Activated CD4-positive, alpha-beta memory T cell treated with anti-CD3 and anti-CD28 coated beads, Interleukin-2, amount 10 ng/mL, durations not matched to agents 7 days and 5 days (primary cell): ENCODE data around the gene SPOCD1. TPM values are rescaled to one million over a fixed set of nuclear protein-coding genes. Genes with fewer than 3 reads are reported as not detected.

Source experiments
- CTCF ChIA-PET: fragments of 350-600 bp; sonication (Branson Sonifier 250); formaldehyde crosslinking; loops from one replicate; lab custom pipeline; 2021; ENCODE audit warnings: antibody characterized with exemption, inconsistent platforms; lab: Charles Lee
- POLR2A ChIA-PET: fragments of 350-600 bp; sonication (Branson Sonifier 250); formaldehyde crosslinking; loops from one replicate; lab custom pipeline; 2021; ENCODE audit warnings: antibody characterized with exemption; lab: Charles Lee
- DNase-seq: peaks from one replicate; pipeline ENCODE4 v3.0.0-alpha.2; 2020
- H3K27ac Mint-ChIP-seq: one replicate; pipeline ENCODE4 v1.8.0; 2021; ENCODE audit warnings: mild to moderate bottlenecking, mixed read lengths
- H3K27me3 Mint-ChIP-seq: one replicate; pipeline ENCODE4 v1.8.0; 2021; ENCODE audit warnings: mixed read lengths
- H3K36me3 Mint-ChIP-seq: one replicate; pipeline ENCODE4 v1.8.0; 2021; ENCODE audit warnings: low read depth, mixed read lengths
- H3K4me1 Mint-ChIP-seq: one replicate; pipeline ENCODE4 v1.8.0; 2021; ENCODE audit warnings: mixed read lengths
- H3K4me3 Mint-ChIP-seq: one replicate; pipeline ENCODE4 v1.8.0; 2021; ENCODE audit warnings: mild to moderate bottlenecking, mixed read lengths
- H3K9me3 Mint-ChIP-seq: one replicate; pipeline ENCODE4 v1.8.0; 2021; ENCODE audit warnings: mixed read lengths
- total RNA-seq, 2 experiments: library from RNA; stranded (reverse); gene quantifications; one replicate each; pipeline ENCODE4 v1.2.3, GENCODE V29; 2021

The SPOCD1 gene
- total RNA-seq, 2 experiments from 2014 or later, result 0.08 to 0.15 TPM

DNA sequence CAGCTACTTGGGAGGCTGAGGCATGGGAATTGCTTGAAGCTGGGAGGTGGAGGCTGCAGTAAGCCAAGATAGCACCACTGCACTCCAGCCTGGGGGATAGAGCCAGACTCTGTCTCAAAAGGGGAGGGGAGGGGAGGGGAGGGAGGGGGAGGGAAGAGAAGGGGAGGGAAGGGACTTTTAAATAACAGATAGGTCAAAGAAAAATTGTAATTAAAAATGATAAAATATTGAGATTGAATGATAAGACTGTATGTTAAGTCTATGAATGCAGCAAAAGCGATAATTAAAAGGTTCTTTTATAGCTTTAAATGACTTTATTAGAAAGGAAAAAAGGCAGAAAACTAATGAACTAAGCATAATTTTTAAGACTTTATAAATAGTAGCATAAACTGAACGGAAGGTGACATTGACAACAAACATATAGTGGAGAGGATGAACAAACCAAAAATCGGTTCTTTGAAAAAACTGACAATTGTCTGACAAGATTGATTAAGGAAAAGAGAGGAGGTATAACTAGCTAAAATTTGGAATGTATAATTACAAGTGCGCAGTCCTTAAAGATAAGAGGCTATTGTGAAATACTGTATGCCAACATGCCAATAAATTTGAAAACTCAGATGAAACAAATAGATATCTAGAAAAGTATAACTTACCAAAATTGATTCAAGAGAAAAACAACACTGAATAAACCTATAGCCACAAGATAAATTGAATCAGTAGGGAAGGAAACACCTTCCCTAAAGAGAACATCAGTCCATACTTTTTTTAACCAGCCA is 8.4 kb downstream of the SPOCD1 start:
- Mint-ChIP-seq H3K27me3 (peaks cover 14% of the 10 kb centered on the region), H3K36me3 (no peaks in the 10 kb centered on the region), H3K9me3 (no peaks in the 10 kb centered on the region), H3K4me3 (no peak overlapping the region), H3K4me1 (no peaks in the 10 kb centered on the region), H3K27ac (no peak overlapping the region)
- ChIA-PET POLR2A (no interaction called here), CTCF (interaction anchor here (1.2 kb wide), 1 partner anchor 156 kb away, joined by 3 read pairs; no protein-coding TSS in a partner anchor)
- DNase-seq, result no peak

DNA sequence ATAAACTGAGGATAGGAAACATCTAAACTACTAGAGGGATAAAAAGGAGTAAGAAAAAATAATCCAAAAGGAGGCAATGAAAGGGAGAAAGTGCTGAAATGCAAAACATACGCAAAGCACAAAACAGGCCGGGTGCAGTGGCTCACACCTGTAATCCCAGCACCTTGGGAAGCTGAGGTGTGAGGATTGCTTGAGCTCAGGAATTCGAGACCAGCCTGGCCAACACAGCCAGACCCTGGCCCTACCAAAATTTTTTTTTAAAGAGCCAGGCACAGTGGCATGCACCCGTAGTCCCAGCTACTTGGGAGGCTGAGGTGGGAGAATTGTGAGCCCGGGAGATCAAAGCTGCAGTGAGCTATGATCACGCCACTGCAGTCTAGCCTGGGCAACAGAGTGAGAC is 10.5 kb downstream of the SPOCD1 start:
- no peak overlapping the region for H3K27ac Mint-ChIP-seq
- CTCF ChIA-PET, result interaction anchor here (1.5 to 1.8 kb wide), 2 partner anchors 10 to 17 kb away, joined by 4 to 10 read pairs; partner anchors contain the start of gene SPOCD1
- H3K36me3 Mint-ChIP-seq, result no peaks in the 10 kb centered on the region
- DNase-seq, result no peak
- no peak overlapping the region for H3K4me3 Mint-ChIP-seq
- H3K9me3 Mint-ChIP-seq, result no peaks in the 10 kb centered on the region
- H3K4me1 Mint-ChIP-seq, result peaks cover 1% of the 10 kb centered on the region
- peaks cover 26% of the 10 kb centered on the region for H3K27me3 Mint-ChIP-seq
- POLR2A ChIA-PET, result interaction anchor here (1.1 kb wide), 1 partner anchor 28 kb away, joined by 3 read pairs; no protein-coding TSS in a partner anchor

DNA sequence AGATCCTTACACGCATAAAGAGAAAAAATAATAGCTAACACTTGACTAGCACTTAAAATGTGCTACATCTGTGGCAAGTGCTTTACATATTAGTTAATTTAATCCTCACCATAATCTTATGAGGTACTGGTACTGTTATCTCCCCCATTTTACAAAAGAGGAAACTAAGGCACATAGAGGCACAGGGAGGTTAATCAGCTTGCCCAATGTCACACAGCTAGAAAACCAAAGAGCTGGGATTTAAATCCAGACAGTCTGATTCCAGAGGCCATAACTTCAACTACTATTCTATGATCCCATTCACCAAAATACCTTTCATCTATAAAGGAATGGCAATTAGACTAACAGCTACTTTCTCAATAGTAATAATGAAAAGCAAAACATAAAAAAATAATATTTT is 11.7 kb downstream of the SPOCD1 start:
- Mint-ChIP-seq H3K36me3 (no peaks in the 10 kb centered on the region), H3K4me3 (no peak overlapping the region), H3K27ac (no peak overlapping the region), H3K4me1 (peaks cover 1% of the 10 kb centered on the region), H3K9me3 (no peaks in the 10 kb centered on the region), H3K27me3 (peaks cover 26% of the 10 kb centered on the region)
- no peak for DNase-seq
- POLR2A ChIA-PET, result interaction anchor here (0.9 kb wide), 1 partner anchor 209 kb away, joined by 4 read pairs; the partner anchor contains the start of gene KHDRBS1
- CTCF ChIA-PET, result interaction anchor here (1.1 to 1.5 kb wide), 3 partner anchors 11 to 136 kb away, joined by 3 to 5 read pairs (median 5); partner anchors contain the start of gene SPOCD1

DNA sequence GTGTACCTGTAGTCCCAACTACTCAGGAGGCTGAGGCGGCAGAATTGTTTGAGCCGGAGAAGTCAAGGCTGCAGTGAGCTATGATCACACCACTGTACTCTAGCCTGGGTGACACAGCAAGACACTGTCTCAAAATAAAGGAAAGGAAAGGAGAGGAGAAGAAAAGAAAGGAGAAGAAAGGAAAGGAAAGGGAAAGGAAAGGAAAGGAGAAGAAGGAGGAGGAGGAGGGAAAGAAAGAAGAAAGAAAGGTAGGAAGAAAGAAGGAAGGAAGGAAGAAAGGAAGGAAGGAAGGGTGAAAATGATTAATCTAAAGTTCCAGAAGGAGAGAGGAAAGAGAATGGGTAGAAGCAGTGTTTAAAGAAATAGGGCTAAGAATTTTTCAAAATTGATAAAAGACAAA is 12.2 kb downstream of the SPOCD1 start:
- H3K4me3 Mint-ChIP-seq, result no peak overlapping the region
- H3K9me3 Mint-ChIP-seq, result no peaks in the 10 kb centered on the region
- no peak overlapping the region for H3K27ac Mint-ChIP-seq
- no peaks in the 10 kb centered on the region for H3K36me3 Mint-ChIP-seq
- ChIA-PET CTCF (interaction anchor here (1.1 to 1.5 kb wide), 3 partner anchors 12 to 137 kb away, joined by 3 to 5 read pairs (median 5); partner anchors contain the start of gene SPOCD1), POLR2A (interaction anchor here (0.9 kb wide), 1 partner anchor 210 kb away, joined by 4 read pairs; the partner anchor contains the start of gene KHDRBS1)
- no peak for DNase-seq
- peaks cover 26% of the 10 kb centered on the region for H3K27me3 Mint-ChIP-seq
- H3K4me1 Mint-ChIP-seq, result peaks cover 6% of the 10 kb centered on the region

DNA sequence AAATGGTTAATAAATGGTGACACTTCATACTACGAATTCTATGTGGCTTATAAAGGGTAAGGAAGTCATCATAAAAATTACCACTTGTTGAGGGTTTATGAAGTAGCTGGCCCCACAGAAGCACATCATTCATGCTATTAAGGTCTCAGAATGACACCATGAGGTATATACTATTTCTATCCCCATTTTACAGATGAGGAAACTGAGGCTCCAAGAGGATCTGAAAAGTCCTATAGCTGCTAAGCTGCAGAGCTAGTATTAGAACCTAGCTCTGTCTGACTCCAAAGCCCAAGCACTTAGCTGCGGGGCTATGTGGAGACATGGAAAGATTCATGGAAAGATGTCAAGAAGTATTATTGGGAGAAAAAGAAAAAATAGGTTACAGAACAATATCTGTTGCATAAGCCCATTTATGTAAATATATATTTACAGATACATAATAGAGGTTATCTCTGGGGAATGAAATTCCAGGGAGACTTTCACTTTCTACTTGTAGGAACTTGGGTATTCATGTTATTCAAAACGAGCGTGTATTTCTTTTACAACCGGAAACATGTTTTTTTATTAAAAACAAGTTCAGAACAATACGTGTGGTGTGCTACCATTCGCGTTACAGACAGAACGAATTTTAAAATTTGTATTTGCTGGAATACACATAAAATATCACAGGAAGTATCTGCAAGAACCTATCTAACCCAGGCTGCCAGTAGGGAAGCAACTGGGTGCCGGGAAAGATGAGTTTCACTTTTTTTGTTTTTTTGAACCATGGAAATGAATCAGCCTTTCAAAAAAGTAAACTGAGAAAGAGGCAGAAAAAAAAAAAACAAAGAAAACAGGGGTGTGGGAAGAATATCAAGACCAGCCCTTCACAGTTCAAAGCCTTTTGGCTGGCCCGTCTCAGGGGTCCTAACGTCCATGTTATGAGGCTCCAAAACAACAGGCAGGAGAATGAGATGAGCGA is 13.4 kb downstream of the SPOCD1 start:
- ChIA-PET POLR2A (no interaction called here), CTCF (interaction anchor here (0.8 to 1.0 kb wide), 2 partner anchors 13 to 14 kb away, joined by 3 read pairs; partner anchors contain the start of gene SPOCD1)
- Mint-ChIP-seq H3K36me3 (no peaks in the 10 kb centered on the region), H3K4me3 (no peak overlapping the region), H3K9me3 (no peaks in the 10 kb centered on the region), H3K4me1 (peaks cover 9% of the 10 kb centered on the region), H3K27ac (no peak overlapping the region), H3K27me3 (peaks cover 23% of the 10 kb centered on the region)
- no peak for DNase-seq

DNA sequence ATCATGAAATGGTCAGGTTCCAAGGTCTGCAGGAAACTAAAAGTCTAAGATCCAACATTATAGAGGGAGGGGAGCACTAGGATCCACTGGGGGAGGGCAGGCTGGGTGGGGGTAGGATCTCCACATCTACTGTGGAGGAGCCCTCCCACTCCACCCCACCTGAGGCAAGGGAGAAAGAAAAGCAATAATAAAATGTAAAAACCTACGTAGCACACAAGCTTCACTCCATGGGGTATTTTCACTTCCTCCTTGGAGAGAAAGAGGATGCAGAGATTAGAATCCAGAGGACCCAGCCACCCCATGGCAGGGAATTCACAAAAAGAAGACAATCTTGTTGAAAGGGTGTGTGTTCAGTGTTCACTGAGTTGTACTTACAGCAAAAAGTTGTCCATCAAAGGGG is 14.4 kb downstream of the SPOCD1 start:
- H3K4me1 Mint-ChIP-seq, result peaks cover 9% of the 10 kb centered on the region
- CTCF ChIA-PET, result no interaction called here
- POLR2A ChIA-PET, result no interaction called here
- H3K27ac Mint-ChIP-seq, result no peak overlapping the region
- H3K27me3 Mint-ChIP-seq, result peaks cover 24% of the 10 kb centered on the region
- H3K4me3 Mint-ChIP-seq, result no peak overlapping the region
- DNase-seq, result peak; percentile 3
- H3K9me3 Mint-ChIP-seq, result no peaks in the 10 kb centered on the region
- H3K36me3 Mint-ChIP-seq, result no peaks in the 10 kb centered on the region

DNA sequence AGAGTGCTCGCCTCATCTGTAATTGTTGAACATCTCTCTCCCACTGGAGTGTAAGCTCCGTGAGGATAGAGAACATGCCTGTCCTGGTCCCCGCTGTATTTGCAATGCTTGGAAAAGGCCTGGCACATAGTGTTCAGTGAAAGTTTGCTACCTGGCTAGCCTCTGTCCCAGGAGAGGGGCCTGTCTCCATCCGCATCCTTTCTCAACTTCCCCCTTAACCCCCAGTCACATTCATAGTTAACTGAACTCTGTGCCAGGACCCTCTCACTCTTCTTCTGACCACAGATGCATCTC is 15.2 kb downstream of the SPOCD1 start:
- Mint-ChIP-seq H3K36me3 (no peaks in the 10 kb centered on the region), H3K9me3 (no peaks in the 10 kb centered on the region), H3K4me3 (no peak overlapping the region), H3K27ac (no peak overlapping the region), H3K27me3 (peaks cover 24% of the 10 kb centered on the region), H3K4me1 (peaks cover 9% of the 10 kb centered on the region)
- no peak for DNase-seq
- ChIA-PET CTCF (no interaction called here), POLR2A (no interaction called here)

DNA sequence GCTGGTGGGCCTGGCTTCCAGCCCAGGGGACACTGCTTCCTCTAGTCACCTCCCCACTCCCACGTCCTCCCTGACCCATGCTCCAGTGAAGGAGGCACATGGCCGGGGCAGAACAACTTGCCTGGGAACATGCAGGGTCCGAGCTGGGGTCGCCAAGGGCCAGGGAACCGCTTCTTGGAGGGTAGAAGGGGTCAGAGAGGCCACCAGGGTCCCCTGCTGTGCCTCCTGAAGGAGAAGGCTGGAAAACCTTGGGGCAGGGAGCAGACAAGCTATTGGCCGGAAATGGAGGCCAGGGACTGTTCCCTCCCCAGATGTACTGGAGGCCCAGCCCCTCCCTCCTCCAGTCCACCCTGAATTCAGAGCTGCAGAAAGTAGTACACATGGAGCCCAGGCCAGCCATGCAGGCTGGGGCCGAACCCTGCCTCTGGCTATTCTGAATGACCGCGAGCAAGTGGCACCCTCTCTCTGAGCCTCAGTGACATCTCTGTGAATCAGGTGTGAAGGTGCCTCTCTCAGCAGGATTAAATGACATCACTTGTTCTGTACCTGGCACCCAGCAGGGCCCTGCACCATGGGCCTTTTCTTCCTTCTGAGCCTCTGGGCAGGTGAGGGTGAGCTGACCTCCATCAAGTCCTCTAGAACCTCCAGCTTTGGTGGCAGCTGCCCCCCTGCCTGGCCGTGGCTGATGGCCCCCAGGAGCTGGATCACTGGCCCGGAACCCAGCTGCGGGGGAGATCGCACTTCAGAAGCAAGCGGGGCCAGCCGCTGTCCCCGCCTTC is 15.7 kb downstream of the SPOCD1 start:
- Mint-ChIP-seq H3K4me3 (no peak overlapping the region), H3K27ac (no peak overlapping the region), H3K27me3 (peaks cover 24% of the 10 kb centered on the region), H3K4me1 (peaks cover 9% of the 10 kb centered on the region), H3K36me3 (no peaks in the 10 kb centered on the region), H3K9me3 (no peaks in the 10 kb centered on the region)
- ChIA-PET POLR2A (no interaction called here), CTCF (interaction anchor here (1.5 kb wide), 1 partner anchor 11 kb away, joined by 3 read pairs; no protein-coding TSS in a partner anchor)
- DNase-seq, result no peak

DNA sequence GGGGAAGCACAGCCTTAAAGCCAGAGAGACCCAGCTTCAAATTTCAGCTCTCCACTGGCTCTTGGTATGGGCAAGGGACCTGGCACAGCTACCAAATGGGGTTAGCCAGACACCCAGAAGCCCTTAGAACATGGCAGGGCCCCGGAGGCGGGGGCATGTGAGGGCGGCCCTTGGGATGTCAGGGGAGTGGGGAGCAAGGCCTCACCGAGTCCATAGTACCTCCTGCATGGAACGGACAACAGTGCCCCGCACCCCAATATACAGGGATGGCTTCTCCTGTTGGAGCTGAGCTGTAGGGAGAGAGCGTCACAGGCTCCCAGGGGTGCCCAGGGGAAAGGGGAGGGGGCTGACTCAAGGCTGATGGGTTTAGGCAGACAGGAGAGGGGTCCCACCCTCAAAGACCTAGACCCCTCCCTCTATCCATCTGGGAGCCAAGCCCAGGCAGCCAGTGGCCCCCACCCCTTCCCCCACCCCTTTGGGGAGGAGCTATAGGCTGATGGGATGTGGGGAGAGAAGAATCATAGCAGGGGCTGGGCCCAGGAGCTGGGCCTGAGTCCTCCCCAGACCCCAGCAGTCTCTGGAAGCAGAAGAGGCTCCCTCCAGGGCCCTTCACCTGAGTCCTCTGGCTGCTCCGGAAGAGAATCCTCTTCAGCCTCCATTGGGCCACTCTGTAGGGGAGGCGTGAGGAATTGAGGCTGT is 16.5 kb downstream of the SPOCD1 start:
- no peak for DNase-seq
- H3K27me3 Mint-ChIP-seq, result peaks cover 21% of the 10 kb centered on the region
- H3K9me3 Mint-ChIP-seq, result no peaks in the 10 kb centered on the region
- H3K27ac Mint-ChIP-seq, result no peak overlapping the region
- no peak overlapping the region for H3K4me3 Mint-ChIP-seq
- H3K4me1 Mint-ChIP-seq, result peaks cover 9% of the 10 kb centered on the region
- ChIA-PET POLR2A (no interaction called here), CTCF (interaction anchor here (1.5 kb wide), 1 partner anchor 10 kb away, joined by 3 read pairs; no protein-coding TSS in a partner anchor)
- no peaks in the 10 kb centered on the region for H3K36me3 Mint-ChIP-seq

DNA sequence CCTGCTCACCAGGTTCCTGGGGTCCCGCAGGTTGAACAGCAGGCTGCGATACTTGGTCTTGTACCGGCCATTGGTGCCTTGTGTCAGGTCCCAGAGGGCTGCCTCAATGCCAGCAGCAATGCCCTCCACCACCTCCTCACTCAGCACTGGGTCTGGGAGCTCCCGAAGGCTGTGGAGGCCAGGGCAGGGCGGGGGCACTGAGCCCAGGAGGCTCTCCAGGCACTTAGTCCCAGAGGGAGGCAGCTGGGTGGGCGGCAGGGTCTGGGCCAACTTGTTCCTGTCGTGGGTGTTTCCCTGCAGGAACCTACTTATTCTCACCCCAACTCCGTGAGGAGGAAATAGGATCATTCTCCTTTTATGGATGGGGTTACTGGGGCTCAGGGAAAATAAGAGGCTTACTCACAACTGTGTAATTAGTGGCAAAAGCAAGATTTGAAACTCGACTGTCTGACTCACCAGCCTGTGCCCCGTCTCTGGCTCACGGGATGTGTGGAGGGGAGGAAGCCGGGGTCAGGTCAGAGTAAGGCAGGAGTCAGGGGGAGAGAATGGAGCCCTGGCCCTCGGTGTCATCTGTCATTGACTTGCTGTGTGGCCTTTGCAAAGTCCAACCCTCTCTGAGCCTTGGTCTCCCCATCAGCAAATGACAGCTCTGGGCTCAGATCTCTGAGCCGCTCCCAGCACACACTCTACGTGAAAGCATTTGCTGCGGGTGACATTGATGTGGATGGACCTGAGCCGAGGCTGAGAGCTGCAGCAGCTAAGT is 17.2 kb downstream of the SPOCD1 start:
- ChIA-PET POLR2A (no interaction called here), CTCF (interaction anchor here (1.2 to 1.5 kb wide), 3 partner anchors 9 to 165 kb away, joined by 3 to 8 read pairs (median 3); no protein-coding TSS in a partner anchor)
- H3K4me3 Mint-ChIP-seq, result no peak overlapping the region
- no peak for DNase-seq
- H3K4me1 Mint-ChIP-seq, result peaks cover 9% of the 10 kb centered on the region
- no peak overlapping the region for H3K27ac Mint-ChIP-seq
- H3K27me3 Mint-ChIP-seq, result peaks cover 15% of the 10 kb centered on the region
- no peaks in the 10 kb centered on the region for H3K9me3 Mint-ChIP-seq
- no peaks in the 10 kb centered on the region for H3K36me3 Mint-ChIP-seq

DNA sequence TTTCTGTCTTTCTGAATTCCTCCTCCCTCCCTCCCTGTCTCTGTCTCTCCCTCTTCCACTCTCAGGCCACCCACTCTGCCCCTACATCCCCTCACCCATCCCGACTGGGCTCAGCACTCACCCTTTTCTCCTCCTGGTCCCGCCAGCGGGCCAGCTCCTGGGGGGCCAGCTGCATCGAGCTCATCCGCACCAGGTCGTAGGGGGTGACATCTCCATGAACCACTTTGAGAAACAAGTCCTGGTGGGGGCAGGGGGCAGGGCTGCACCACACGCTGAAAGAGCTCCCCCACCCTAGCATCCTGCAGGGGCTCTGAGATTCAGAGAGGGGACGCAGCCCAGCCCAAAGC is 17.8 kb downstream of the SPOCD1 start:
- H3K27me3 Mint-ChIP-seq, result peaks cover 14% of the 10 kb centered on the region
- ChIA-PET POLR2A (interaction anchor here (0.6 kb wide), 1 partner anchor 571 kb away, joined by 3 read pairs; no protein-coding TSS in a partner anchor), CTCF (interaction anchor here (1.2 kb wide), 2 partner anchors 9 to 166 kb away, joined by 3 to 8 read pairs; no protein-coding TSS in a partner anchor)
- no peaks in the 10 kb centered on the region for H3K36me3 Mint-ChIP-seq
- no peak for DNase-seq
- H3K9me3 Mint-ChIP-seq, result no peaks in the 10 kb centered on the region
- no peak overlapping the region for H3K4me3 Mint-ChIP-seq
- H3K27ac Mint-ChIP-seq, result no peak overlapping the region
- peaks cover 9% of the 10 kb centered on the region for H3K4me1 Mint-ChIP-seq
